ENCODE results near the gene NACC2. TPM values are rescaled to one million over a fixed set of nuclear protein-coding genes. Genes with fewer than 3 reads are reported as not detected.
A peak's percentile ranks its signal among the peaks of the same experiment; 100 is the strongest.

NACC2 gene
- total and polyA plus RNA-seq, 9 of the 15 experiments (the other 6 are each of a cell fraction or from before 2014, with no cell fraction given) = 0.70 to 25.1 (median 5.6) TPM

- TF ChIP-seq REST (IDR thresholded peaks at IDR 0.05; ENCODE audit: borderline replicate concordance) (peak; percentile 77), REST (CRISPR knock-in tag; IDR thresholded peaks at IDR 0.05; ENCODE audit: low read depth) (no peak), CREB3L1 (IDR thresholded peaks at IDR 0.05; ENCODE audit: borderline replicate concordance, low read depth) (peak; percentile 53; the same call in 1 of the 2 replicates), HIVEP1 (CRISPR knock-in tag; IDR thresholded peaks at IDR 0.05) (no peak), ARID3A (IDR thresholded peaks at IDR 0.05; ENCODE audit: borderline replicate concordance, low read depth, low read length) (no peak), CTCF (IDR thresholded peaks at IDR 0.05 in 2 of 3, conservative IDR thresholded peaks at IDR 0.05 in 1 of 3; ENCODE audit: insufficient read depth in 2 of 3, low read depth in 1 of 3, low read length in 3 of 3) (peak; percentile 72 to 77 (median 75)), ZBTB7A (IDR thresholded peaks at IDR 0.05; ENCODE audit: borderline replicate concordance, control insufficient read depth, low read depth, low read length) (peak; percentile 35; the same call in 1 of the 2 replicates), ILK (tag; IDR thresholded peaks at IDR 0.05; ENCODE audit: borderline replicate concordance, low read depth) (no peak)
These were observed 48.3 kb upstream of the NACC2 start (continued) for GRCh38 chr9:136143215-136144001.

Data from K562 (cell line).